Measurements from ENCODE around the gene LRRC4B.

DNA sequence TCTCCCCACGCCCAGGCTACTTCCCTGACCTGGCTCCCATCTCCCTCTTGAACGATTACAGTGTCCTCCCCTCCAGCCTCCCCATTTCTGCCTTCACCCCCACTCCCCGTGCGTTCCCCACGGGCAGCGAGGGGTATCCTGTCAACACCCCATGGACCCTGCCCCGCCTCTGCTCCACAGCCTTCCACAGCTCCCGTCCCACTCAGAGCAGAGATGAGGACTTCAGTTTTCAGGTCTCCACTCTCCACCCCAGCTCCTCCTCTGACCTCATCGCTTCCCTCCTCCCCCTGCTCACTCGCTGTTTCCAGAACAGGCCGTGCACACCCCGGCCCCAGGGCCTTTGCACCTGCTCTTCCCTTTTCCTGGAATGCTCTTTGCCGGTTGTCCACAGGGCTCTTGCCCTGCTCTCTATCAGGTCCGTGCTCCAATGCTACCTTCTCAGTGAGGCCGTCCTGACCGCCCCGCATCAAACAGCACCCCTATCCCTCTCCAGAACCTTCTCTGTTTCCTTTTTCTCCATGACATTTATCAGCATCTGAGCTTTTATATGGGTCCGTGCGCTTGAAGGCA is 15.0 kb downstream of the LRRC4B start:
- TF ChIP-seq, protein P1, sequence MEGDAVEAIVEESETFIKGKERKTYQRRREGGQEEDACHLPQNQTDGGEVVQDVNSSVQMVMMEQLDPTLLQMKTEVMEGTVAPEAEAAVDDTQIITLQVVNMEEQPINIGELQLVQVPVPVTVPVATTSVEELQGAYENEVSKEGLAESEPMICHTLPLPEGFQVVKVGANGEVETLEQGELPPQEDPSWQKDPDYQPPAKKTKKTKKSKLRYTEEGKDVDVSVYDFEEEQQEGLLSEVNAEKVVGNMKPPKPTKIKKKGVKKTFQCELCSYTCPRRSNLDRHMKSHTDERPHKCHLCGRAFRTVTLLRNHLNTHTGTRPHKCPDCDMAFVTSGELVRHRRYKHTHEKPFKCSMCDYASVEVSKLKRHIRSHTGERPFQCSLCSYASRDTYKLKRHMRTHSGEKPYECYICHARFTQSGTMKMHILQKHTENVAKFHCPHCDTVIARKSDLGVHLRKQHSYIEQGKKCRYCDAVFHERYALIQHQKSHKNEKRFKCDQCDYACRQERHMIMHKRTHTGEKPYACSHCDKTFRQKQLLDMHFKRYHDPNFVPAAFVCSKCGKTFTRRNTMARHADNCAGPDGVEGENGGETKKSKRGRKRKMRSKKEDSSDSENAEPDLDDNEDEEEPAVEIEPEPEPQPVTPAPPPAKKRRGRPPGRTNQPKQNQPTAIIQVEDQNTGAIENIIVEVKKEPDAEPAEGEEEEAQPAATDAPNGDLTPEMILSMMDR (IDR thresholded peaks at IDR 0.05; ENCODE audit: insufficient read depth, low read depth, low read length) = no peak
- no peak for TF ChIP-seq EZH2 (IDR thresholded peaks at IDR 0.05; ENCODE audit: insufficient read depth, low read length)

All from astrocyte (in vitro differentiated cells and primary cell).